NB4 (cell line): ENCODE measurements around the gene OR51M1.

ENCODE experiments used
- MYC ChIP-seq: IDR thresholded peaks from 2 replicates; pipeline ENCODE4 v1.6.1; 2011; ENCODE audit warnings: low read depth, low read length
- POLR2A ChIP-seq: IDR thresholded peaks from 2 replicates; pipeline ENCODE4 v1.6.1; 2011; ENCODE audit warnings: mild to moderate bottlenecking; ENCODE audit not compliant: insufficient read length; ENCODE audit errors: extremely low read depth
- TF ChIP-seq, protein P1 (sequence below): IDR thresholded peaks from one replicate; pipeline ENCODE4 v1.5.1; 2012; ENCODE audit warnings: low read depth, low read length
- TF ChIP-seq, protein P2 (sequence below): IDR thresholded peaks from 2 replicates; pipeline ENCODE4 v1.6.1; 2011; ENCODE audit warnings: low read depth, low read length

DNA sequence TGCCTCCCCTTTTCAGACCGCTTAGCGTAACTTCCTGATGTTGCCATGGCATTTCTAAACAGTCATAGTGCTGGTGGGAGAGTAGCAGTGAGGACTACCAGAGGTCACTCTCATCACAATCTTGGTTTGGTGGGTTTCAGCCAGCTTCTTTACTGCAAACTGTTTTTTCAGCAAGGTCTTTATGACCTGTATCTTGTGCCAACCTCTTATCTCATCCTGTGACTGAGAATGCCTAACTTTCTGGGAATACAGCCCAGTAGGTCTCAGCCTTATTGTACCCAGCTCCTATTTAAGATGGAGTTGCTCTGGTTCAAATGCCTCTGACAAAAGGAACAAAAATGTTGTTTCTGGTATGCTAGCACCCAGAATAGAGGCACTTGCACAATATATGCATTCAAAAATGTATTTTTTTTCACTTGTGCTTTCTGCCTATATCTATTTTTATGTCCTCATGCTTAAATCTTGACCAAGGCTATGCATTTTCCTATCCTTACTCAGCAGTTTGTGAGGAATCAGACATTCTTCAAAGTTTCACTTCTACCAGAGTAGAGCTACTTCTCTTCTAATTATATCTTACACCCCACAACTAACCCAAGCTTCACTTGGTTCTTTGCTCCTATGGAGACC lies 16.1 kb upstream of the OR51M1 start:
- TF ChIP-seq, protein P1, sequence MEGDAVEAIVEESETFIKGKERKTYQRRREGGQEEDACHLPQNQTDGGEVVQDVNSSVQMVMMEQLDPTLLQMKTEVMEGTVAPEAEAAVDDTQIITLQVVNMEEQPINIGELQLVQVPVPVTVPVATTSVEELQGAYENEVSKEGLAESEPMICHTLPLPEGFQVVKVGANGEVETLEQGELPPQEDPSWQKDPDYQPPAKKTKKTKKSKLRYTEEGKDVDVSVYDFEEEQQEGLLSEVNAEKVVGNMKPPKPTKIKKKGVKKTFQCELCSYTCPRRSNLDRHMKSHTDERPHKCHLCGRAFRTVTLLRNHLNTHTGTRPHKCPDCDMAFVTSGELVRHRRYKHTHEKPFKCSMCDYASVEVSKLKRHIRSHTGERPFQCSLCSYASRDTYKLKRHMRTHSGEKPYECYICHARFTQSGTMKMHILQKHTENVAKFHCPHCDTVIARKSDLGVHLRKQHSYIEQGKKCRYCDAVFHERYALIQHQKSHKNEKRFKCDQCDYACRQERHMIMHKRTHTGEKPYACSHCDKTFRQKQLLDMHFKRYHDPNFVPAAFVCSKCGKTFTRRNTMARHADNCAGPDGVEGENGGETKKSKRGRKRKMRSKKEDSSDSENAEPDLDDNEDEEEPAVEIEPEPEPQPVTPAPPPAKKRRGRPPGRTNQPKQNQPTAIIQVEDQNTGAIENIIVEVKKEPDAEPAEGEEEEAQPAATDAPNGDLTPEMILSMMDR: no peak
- TF ChIP-seq, protein P2, sequence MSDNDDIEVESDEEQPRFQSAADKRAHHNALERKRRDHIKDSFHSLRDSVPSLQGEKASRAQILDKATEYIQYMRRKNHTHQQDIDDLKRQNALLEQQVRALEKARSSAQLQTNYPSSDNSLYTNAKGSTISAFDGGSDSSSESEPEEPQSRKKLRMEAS: no peak
- TF ChIP-seq POLR2A (no peak), MYC (no peak)
